Inferior parietal cortex (tissue), 1 donor: ENCODE results near the gene FTO.
"Not testable (repeated sequence)": the region's sequence is repeated elsewhere in the genome, so short reads cannot be mapped to it uniquely, and the experiment has no call there.

ENCODE experiments used
- DNase-seq: peaks from one replicate; pipeline ENCODE4 v3.0.0-alpha.2; 2016; ENCODE audit errors: extremely low spot score

FTO gene

GRCh38 chr16:53863861-53864260 is 159.9 kb downstream of the FTO start:
- no peak for DNase-seq

DNA sequence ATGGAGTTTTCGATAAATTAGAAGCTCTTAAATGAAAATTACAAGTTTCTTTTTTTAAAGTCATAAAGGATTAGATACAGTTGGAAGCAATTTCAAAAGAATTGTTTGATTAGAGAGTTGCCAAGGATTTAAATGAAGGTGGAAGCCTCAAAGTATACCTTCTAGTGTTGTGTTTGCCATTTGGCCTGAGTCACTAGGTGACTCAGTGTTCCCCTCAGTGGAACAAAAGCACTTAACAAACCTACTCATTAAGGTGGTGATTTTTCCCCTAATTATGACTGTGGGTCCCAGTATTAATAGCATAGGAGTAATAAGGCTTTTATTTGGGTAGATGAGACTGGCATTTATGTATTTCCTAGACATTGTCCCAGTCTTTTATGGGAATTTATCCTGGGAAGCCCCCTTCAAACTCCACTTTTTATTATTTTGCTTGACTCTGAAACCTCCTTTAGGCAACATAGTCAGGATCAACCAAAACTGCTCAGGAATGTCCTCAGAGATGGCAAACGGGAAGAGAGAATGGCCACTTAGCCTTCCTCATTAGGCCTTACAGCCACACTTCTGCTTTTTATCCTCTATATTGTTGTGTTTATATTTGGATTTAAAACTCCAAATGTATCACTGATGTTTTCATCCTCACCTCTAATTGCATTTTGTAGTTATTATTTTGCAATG is 161.0 kb downstream of the FTO start:
- no peak for DNase-seq

DNA sequence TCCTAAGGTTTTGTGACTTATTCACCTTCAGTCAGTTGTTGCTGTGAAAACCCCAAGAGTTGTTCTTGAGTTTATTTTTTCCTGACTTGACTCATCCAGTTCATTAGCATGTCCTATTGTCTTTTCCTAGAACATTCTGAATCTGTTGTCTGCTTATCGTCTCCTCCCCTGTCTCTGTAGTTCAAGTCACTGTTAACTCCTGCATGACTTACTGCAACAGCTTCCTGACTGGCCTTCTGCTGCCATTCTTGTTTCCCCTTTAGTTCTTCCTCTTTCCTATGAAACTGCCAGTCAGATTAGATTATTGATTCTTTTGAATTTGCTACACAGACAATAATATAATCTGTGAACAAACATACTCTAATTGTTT is 161.5 kb downstream of the FTO start:
- peak; percentile 48 for DNase-seq

DNA sequence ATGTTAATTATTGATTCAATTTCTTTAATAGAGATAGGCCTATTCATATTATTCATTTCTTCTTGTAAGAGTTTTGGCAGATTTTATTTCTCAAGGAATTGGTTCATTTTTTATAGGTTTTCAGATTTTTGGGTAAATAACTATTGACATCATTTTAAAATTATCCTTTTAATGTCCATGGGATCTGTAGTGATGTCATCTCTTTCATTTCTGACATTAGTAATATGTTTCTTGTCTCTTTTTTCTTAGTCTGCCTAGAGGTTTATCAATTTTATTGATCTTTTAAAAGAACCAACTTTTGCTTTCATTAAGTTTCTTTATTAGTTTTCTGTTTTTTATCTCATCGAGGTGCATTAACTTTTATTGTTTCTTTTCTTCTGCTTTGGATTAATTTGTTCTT is 162.6 kb downstream of the FTO start:
- no peak for DNase-seq

DNA sequence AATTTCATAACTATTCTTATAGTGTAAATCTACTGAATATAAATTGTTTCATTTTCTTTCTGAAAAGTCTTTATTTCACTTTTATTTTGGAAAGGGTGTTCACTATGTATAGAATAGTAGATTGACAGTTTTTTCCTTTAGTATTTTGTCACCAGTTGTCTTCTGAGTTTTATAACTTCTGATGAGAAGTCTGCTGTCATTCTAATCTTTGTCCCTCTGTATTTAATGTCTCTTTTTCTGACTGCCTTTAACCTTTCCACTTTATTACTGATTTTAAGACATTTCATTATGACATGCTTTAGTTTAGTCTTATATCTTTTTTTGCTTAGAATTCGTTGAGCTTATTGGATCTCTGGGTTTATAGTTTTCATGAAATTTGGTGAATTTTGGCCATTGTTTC is 166.9 kb downstream of the FTO start:
- DNase-seq = no peak

GRCh38 chr16:53872248-53873221 is 168.6 kb downstream of the FTO start:
- no peak for DNase-seq

DNA sequence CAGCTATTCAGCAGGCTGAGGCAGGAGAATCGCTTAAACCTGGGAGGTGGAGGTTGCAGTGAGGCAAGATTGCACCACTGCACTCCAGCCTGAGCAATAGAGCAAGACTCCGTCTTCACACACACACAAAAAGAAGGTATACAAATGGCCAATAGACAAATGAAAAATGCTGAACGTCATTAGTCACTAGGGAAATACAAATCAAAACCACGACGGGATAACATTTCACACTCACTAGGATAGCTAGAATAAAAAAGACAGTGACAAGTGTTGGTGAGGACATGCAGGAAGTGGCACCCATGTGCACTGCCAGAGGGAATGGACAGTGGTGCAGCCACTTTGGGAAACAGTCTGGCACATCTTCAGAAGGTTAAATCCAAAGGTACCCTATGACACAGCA is 172.9 kb downstream of the FTO start:
- no peak for DNase-seq

GRCh38 chr16:53878216-53878615 is 174.3 kb downstream of the FTO start:
- no peak for DNase-seq

DNA sequence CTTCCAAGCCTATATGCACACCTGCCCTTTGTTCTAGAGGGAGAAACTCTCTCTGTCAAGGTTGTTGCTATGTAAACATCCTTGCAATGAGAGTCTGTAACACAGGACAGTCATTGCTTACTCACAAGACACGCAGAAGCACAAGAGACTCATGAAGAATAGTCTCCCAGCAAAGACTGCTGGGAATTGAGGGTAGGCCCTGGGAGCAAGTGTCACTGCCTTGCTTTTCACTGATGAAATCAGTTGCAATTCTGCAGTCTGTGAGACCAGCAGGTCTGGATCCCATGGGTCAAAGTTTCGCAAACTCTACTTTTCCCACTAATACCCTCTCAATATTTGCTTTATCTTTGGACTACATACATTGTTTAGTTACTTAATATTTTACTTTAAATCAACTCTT is 177.4 kb downstream of the FTO start:
- no peak for DNase-seq

DNA sequence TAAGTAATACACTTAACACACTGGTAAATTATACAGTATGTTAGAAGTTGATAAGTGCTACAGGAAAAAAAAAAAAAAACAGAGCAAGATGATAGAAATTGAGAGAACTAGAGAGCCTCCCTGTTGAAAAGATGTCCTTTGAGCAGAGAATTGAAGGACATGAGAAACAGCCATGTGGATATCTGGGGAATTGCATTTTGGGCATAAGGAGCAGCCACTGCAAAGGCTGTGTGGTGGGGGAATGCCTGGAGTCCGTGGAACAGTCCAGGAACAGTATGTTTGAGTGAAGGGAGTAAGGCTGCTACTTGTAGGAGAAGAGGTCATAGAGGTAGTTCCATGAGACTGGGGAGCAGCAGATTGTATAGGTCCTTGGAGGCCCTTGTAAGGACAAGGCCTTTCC is 178.4 kb downstream of the FTO start:
- DNase-seq = no peak

DNA sequence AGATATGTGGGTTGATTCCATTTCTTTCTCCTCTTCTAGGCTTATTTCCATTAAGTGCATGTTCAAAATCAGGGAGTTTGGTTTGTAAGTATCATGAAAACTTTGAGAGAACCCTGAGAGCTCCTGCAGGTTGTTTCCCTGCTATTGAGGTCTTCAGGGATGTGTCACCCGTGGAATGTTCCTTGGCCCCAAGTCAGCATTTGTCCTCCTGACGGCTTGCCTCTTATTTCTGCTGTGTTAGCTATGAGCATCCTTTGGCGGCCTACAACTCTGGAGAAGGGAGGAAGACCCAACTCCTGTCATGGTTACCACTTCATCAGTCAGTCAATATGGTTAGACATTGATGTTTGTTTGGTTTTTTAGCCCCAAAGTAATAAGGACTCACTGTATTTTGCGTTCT is 180.8 kb downstream of the FTO start:
- no peak for DNase-seq

GRCh38 chr16:53886482-53887378 is 182.8 kb downstream of the FTO start:
- no peak for DNase-seq

GRCh38 chr16:53888222-53888621 is 184.3 kb downstream of the FTO start:
- DNase-seq = no peak

DNA sequence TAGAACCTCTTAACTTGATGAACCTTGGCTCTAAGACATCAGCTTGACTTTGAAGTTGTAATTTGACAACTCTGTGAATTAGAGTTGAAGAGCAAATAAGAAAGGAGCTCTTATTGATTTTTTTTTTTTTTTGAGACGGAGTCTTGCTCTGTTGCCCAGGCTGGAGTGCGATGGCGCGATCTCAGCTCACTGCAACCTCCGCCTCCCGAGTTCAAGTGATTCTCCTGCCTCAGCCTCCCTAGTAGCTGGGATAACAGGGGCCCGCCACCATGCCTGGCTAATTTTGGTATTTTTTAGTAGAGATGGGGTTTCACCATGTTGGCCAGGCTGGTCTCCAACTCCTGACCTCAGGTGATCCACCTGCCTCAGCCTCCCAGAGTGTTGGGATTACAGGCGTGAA is 186.9 kb downstream of the FTO start:
- DNase-seq = not testable (repeated sequence)

DNA sequence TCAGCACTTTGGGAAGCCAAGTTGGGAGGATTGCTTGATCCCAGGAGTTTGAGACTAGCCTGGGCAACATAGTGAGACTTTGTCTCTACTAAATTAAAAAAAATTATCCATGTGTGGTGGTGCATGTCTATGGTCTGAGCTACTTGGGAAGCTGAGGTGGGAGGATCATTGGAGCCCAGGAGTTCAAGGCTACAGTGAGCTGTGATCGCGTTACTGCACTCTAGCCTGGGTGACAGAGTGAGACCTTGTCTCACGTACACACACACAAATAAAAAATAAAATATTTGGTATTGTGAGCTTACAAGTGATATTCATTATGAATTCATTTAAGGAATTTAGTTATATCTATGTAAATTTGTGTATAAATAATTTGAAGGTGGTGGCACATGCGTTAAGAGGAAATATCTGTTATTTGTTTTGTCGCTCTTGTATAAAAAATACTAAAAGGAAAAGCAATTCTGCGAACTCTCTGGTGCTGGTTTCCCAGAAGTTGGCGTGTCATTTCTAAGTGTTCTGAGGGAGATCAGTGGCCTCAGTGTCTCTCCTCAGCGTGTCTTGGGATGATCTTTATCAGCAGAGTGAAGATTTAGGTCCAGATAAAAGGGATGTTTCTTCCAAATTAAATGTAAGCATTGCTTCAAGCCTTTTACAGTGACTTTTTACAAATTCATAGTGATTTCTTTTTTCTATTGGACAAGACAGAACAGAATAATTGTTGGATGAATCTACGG is 187.6 kb downstream of the FTO start:
- no peak for DNase-seq

DNA sequence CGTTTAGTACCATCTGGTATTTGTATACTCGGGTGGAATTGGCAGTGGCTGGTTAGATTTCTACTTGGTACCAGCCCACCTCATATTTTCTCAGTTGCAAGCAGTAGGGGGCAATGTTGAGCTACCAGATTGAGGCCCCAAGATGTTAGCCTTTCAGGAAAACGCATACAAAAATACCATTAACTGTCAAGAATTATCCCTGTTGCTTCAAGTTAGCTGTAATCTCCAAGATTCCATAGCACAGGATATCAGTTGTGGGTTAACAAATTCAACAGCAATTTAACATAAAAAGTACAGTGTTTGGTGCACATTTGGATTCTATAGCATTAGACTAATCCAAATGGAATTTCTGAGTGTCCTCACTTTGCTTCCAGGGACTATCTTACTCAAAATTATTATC is 188.2 kb downstream of the FTO start:
- peak; percentile 87 for DNase-seq

- no peak for DNase-seq
Measured at GRCh38 chr16:53893731-53894435, 189.9 kb downstream of the FTO start.

- DNase-seq = no peak
Measured at GRCh38 chr16:53894686-53895085, 190.7 kb downstream of the FTO start.

DNA sequence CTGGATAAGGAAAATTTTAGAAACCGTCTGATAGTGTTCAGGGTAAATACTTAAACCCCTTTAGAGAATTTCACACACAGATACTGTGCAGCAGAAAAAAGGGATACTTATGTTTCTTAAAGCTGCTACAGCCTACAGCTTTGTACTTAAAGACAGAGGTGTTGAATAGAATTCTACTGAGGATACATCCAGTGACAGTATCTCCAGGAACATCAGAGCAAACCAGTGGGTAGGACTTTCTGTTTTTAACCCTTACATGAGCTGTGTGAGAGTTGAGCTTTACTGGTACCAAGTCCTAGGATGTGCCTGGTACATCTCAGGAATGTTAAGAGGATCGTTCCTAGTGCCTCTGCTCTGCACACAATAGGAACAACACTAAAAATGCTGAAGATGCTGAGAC is 191.5 kb downstream of the FTO start:
- peak; percentile 44 for DNase-seq

GRCh38 chr16:53895851-53896250 is 191.9 kb downstream of the FTO start:
- no peak for DNase-seq

- no peak for DNase-seq
Measured at GRCh38 chr16:53896722-53897121, 192.8 kb downstream of the FTO start.
